ENCODE measurements around the gene DPP8.
A peak's percentile ranks its signal among the peaks of the same experiment; 100 is the strongest.

Gene DPP8

GRCh38 chr15:65547841-65548240 is 30.4 kb upstream of the DPP8 start:
- Histone ChIP-seq H3K9me3 (ENCODE audit: control insufficient read depth, low read depth, low read length) (no peaks in the 10 kb centered on the region), H3K27me3 (ENCODE audit: control insufficient read depth, insufficient read depth, low read length) (no peaks in the 10 kb centered on the region), H3K9ac (ENCODE audit: low read length) (no peak overlapping the region), H3K27ac (ENCODE audit: low read length) (no peak overlapping the region), H3K36me3 (ENCODE audit: control insufficient read depth, low read depth, low read length) (no peaks in the 10 kb centered on the region), H3K4me1 (ENCODE audit: control insufficient read depth, low read depth, low read length) (peaks cover 6% of the 10 kb centered on the region), H3K4me3 (ENCODE audit: low read length) (no peak overlapping the region)

GRCh38 chr15:65541231-65541820 is 23.8 kb upstream of the DPP8 start:
- Histone ChIP-seq H3K27ac (ENCODE audit: low read length) (no peak overlapping the region), H3K9ac (ENCODE audit: low read length) (no peak overlapping the region), H3K4me1 (ENCODE audit: control insufficient read depth, low read depth, low read length) (no peaks in the 10 kb centered on the region), H3K4me3 (ENCODE audit: low read length) (no peak overlapping the region), H3K9me3 (ENCODE audit: control insufficient read depth, low read depth, low read length) (no peaks in the 10 kb centered on the region), H3K36me3 (ENCODE audit: control insufficient read depth, low read depth, low read length) (no peaks in the 10 kb centered on the region), H3K27me3 (ENCODE audit: control insufficient read depth, insufficient read depth, low read length) (no peaks in the 10 kb centered on the region)

DNA sequence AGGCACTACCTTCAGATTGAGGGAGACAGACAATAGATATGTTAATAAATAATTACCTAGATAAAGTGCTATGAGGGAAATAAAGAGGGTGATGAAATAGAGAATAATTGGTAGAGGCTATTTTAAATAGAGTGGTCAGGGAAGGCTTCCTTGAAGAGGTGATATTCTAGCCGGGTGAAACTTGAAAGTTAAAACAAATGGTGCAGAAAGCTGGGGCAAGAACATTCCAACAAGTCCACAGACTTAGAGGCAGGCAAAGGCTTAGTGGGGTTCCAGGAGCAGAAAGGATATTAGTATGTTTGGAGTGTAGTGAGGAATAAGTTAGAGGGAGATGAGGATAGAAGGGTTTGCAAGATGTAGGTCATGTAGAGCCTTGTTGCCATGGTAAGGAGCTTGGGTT is 22.8 kb upstream of the DPP8 start:
- Histone ChIP-seq H3K4me1 (ENCODE audit: control insufficient read depth, low read depth, low read length) (no peaks in the 10 kb centered on the region), H3K36me3 (ENCODE audit: control insufficient read depth, low read depth, low read length) (no peaks in the 10 kb centered on the region), H3K27me3 (ENCODE audit: control insufficient read depth, insufficient read depth, low read length) (no peaks in the 10 kb centered on the region), H3K9me3 (ENCODE audit: control insufficient read depth, low read depth, low read length) (no peaks in the 10 kb centered on the region), H3K4me3 (ENCODE audit: low read length) (no peak overlapping the region), H3K27ac (ENCODE audit: low read length) (no peak overlapping the region), H3K9ac (ENCODE audit: low read length) (no peak overlapping the region)

GRCh38 chr15:65535192-65535591 is 17.7 kb upstream of the DPP8 start:
- H3K27me3 ChIP-seq (ENCODE audit: control insufficient read depth, insufficient read depth, low read length) = no peaks in the 10 kb centered on the region
- no peak overlapping the region for H3K9ac ChIP-seq (ENCODE audit: low read length)
- peaks cover 17% of the 10 kb centered on the region for H3K4me1 ChIP-seq (ENCODE audit: control insufficient read depth, low read depth, low read length)
- no peaks in the 10 kb centered on the region for H3K9me3 ChIP-seq (ENCODE audit: control insufficient read depth, low read depth, low read length)
- no peaks in the 10 kb centered on the region for H3K36me3 ChIP-seq (ENCODE audit: control insufficient read depth, low read depth, low read length)
- no peak overlapping the region for H3K4me3 ChIP-seq (ENCODE audit: low read length)
- H3K27ac ChIP-seq (ENCODE audit: low read length) = no peak overlapping the region

GRCh38 chr15:65533057-65533756 is 15.7 kb upstream of the DPP8 start:
- Histone ChIP-seq H3K9me3 (ENCODE audit: control insufficient read depth, low read depth, low read length) (no peaks in the 10 kb centered on the region), H3K36me3 (ENCODE audit: control insufficient read depth, low read depth, low read length) (no peaks in the 10 kb centered on the region), H3K4me1 (ENCODE audit: control insufficient read depth, low read depth, low read length) (peaks cover 21% of the 10 kb centered on the region), H3K27me3 (ENCODE audit: control insufficient read depth, insufficient read depth, low read length) (no peaks in the 10 kb centered on the region), H3K27ac (ENCODE audit: low read length) (no peak overlapping the region), H3K9ac (ENCODE audit: low read length) (peak overlapping the region; percentile 2), H3K4me3 (ENCODE audit: low read length) (peak overlapping the region; percentile 21)

DNA sequence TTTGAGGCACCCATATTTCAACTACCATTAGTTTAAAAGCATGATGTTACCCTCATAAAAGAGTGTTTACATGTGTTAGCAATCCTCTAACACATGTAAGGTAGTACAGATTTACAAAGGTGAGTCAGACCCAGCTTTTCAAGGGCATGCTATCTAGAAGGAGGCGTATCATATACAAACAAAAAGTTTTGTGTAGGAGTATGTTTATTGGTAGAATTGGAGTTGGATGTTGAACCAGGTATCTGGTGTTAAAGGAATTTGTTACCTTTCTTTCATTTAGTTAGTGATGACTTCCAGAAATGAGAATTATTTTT is 15.2 kb upstream of the DPP8 start:
- Histone ChIP-seq H3K4me1 (ENCODE audit: control insufficient read depth, low read depth, low read length) (peaks cover 21% of the 10 kb centered on the region), H3K27me3 (ENCODE audit: control insufficient read depth, insufficient read depth, low read length) (no peaks in the 10 kb centered on the region), H3K9ac (ENCODE audit: low read length) (peak overlapping the region; percentile 2), H3K4me3 (ENCODE audit: low read length) (peak overlapping the region; percentile 21), H3K27ac (ENCODE audit: low read length) (no peak overlapping the region), H3K9me3 (ENCODE audit: control insufficient read depth, low read depth, low read length) (no peaks in the 10 kb centered on the region), H3K36me3 (ENCODE audit: control insufficient read depth, low read depth, low read length) (no peaks in the 10 kb centered on the region)

- Histone ChIP-seq H3K4me1 (ENCODE audit: control insufficient read depth, low read depth, low read length) (peaks cover 21% of the 10 kb centered on the region), H3K4me3 (ENCODE audit: low read length) (peak within 1 kb of the TSS; percentile 86), H3K9ac (ENCODE audit: low read length) (peak within 1 kb of the TSS; percentile 98), H3K9me3 (ENCODE audit: control insufficient read depth, low read depth, low read length) (no peaks in the 10 kb centered on the region), H3K36me3 (ENCODE audit: control insufficient read depth, low read depth, low read length) (no peaks in the 10 kb centered on the region), H3K27me3 (ENCODE audit: control insufficient read depth, insufficient read depth, low read length) (no peaks in the 10 kb centered on the region), H3K27ac (ENCODE audit: low read length) (peak within 1 kb of the TSS; percentile 84)
Measured at GRCh38 chr15:65530318-65531111, 13.0 kb upstream of the DPP8 start, which contains the start of gene HACD3. TSS of gene HACD3 (plus strand) at chr15:65530463. CDS start at chr15:65530632, 169 bp downstream.

GRCh38 chr15:65529762-65530317 is 12.4 kb upstream of the DPP8 start:
- H3K27me3 ChIP-seq (ENCODE audit: control insufficient read depth, insufficient read depth, low read length) = no peaks in the 10 kb centered on the region
- no peaks in the 10 kb centered on the region for H3K9me3 ChIP-seq (ENCODE audit: control insufficient read depth, low read depth, low read length)
- no peaks in the 10 kb centered on the region for H3K36me3 ChIP-seq (ENCODE audit: control insufficient read depth, low read depth, low read length)
- peaks cover 21% of the 10 kb centered on the region for H3K4me1 ChIP-seq (ENCODE audit: control insufficient read depth, low read depth, low read length)
- peak overlapping the region; percentile 98 for H3K9ac ChIP-seq (ENCODE audit: low read length)
- peak overlapping the region; percentile 57 for H3K27ac ChIP-seq (ENCODE audit: low read length)
- peak overlapping the region; percentile 86 for H3K4me3 ChIP-seq (ENCODE audit: low read length)

DNA sequence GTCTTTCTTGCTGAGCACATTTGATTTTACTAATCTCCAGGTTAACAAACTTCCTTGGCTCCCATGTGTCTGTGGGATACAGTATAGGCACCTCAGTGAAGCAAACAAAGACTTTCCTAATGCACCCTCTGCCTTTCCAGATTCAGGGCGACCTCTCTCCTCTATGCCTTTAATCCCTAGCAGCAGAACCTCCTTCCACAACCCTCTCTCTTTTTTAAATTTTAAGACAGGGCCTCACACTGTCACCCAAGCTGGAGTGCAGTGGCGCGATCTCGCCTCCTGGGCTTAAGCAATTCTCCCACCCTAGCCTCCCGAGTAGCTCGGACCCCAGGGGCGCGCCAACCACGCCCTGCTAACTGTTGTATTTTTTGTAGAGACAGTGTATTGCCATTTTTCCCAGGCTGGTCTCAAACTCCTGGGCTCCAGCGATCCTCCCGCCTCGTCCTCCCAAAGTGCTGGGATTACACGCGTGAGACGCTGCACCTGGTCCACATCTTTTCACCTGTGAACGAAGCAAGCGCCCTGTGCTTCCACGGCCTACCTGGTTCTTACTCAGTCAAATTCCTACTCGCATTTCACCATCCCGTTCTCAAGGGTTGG is 11.1 kb upstream of the DPP8 start:
- H3K27me3 ChIP-seq (ENCODE audit: control insufficient read depth, insufficient read depth, low read length) = no peaks in the 10 kb centered on the region
- H3K4me1 ChIP-seq (ENCODE audit: control insufficient read depth, low read depth, low read length) = peaks cover 21% of the 10 kb centered on the region
- H3K4me3 ChIP-seq (ENCODE audit: low read length) = no peak overlapping the region
- no peak overlapping the region for H3K27ac ChIP-seq (ENCODE audit: low read length)
- H3K9me3 ChIP-seq (ENCODE audit: control insufficient read depth, low read depth, low read length) = no peaks in the 10 kb centered on the region
- no peak overlapping the region for H3K9ac ChIP-seq (ENCODE audit: low read length)
- no peaks in the 10 kb centered on the region for H3K36me3 ChIP-seq (ENCODE audit: control insufficient read depth, low read depth, low read length)

DNA sequence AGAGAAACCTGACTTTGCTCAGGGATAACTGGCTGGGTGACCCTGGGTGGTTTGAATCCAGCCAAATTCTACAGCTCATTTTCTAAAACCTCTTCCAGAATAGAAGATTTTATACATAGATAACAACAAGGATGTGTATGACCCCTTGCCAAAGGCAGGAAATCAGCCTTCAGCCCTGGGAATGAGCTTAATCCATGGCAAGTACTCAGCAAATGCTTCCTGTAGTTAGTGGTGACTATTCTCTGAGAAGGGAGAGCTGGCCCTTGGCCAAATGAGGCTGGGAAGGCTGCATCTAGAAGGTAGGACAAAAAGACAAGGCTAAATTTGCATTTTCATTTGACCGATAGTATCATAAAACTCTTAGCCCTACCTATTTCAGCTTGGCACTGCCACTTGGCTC is 8.1 kb upstream of the DPP8 start:
- Histone ChIP-seq H3K27me3 (ENCODE audit: control insufficient read depth, insufficient read depth, low read length) (no peaks in the 10 kb centered on the region), H3K4me3 (ENCODE audit: low read length) (no peak overlapping the region), H3K27ac (ENCODE audit: low read length) (no peak overlapping the region), H3K9ac (ENCODE audit: low read length) (no peak overlapping the region), H3K9me3 (ENCODE audit: control insufficient read depth, low read depth, low read length) (no peaks in the 10 kb centered on the region), H3K36me3 (ENCODE audit: control insufficient read depth, low read depth, low read length) (no peaks in the 10 kb centered on the region), H3K4me1 (ENCODE audit: control insufficient read depth, low read depth, low read length) (peaks cover 4% of the 10 kb centered on the region)

DNA sequence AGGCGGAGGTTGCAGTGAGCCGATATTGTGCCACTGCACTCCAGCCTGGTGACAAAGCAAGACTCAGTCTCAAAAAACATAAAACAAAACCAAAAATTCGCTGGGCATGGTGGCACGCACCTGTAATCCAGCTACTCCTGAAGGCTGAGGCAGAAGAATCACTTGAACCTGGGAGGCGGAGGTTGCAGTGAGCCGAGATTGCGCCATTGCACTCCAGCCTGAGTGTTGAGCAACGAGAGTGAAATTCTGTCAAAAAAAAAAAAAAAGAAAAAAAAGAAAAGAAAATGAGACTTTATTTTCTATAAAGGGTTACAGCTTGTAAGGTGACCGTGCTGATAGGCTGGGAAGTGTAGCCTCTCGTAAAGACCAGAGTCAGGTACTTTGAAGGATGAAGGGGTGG is 6.7 kb upstream of the DPP8 start:
- Histone ChIP-seq H3K4me1 (ENCODE audit: control insufficient read depth, low read depth, low read length) (no peaks in the 10 kb centered on the region), H3K27ac (ENCODE audit: low read length) (no peak overlapping the region), H3K4me3 (ENCODE audit: low read length) (no peak overlapping the region), H3K27me3 (ENCODE audit: control insufficient read depth, insufficient read depth, low read length) (no peaks in the 10 kb centered on the region), H3K36me3 (ENCODE audit: control insufficient read depth, low read depth, low read length) (no peaks in the 10 kb centered on the region), H3K9ac (ENCODE audit: low read length) (no peak overlapping the region), H3K9me3 (ENCODE audit: control insufficient read depth, low read depth, low read length) (no peaks in the 10 kb centered on the region)

All from iPS-18a (cell line).